Memory B cell (primary cell): ENCODE results near the gene COPS8.

ENCODE experiments used
- ATAC-seq: fragments of 150-1000 bp; cut with Tn5 transposase; 2 replicates; pipeline ENCODE4 v1.10.0; 2021; ENCODE audit warnings: low read depth, mild to moderate bottlenecking, moderate library complexity
- DNase-seq, 2 donors: peaks; one replicate each; pipeline ENCODE4 v3.0.0; 2022; ENCODE audit warnings: low spot score in 2 of 2
- H3K27ac Mint-ChIP-seq: one replicate; pipeline ENCODE4 v1.8.0; 2022; ENCODE audit warnings: mild to moderate bottlenecking, moderate library complexity, mixed read lengths
- H3K27me3 Mint-ChIP-seq: one replicate; pipeline ENCODE4 v1.8.0; 2022; ENCODE audit warnings: mixed read lengths
- H3K36me3 Mint-ChIP-seq: one replicate; pipeline ENCODE4 v1.8.0; 2022; ENCODE audit warnings: mild to moderate bottlenecking, mixed read lengths
- H3K4me1 Mint-ChIP-seq: one replicate; pipeline ENCODE4 v1.8.0; 2022; ENCODE audit warnings: mixed read lengths
- H3K4me3 Mint-ChIP-seq: one replicate; pipeline ENCODE4 v1.8.0; 2022; ENCODE audit warnings: mild to moderate bottlenecking, moderate library complexity, mixed read lengths
- H3K9me3 Mint-ChIP-seq: one replicate; pipeline ENCODE4 v1.8.0; 2022; ENCODE audit warnings: mixed read lengths

COPS8 gene

DNA sequence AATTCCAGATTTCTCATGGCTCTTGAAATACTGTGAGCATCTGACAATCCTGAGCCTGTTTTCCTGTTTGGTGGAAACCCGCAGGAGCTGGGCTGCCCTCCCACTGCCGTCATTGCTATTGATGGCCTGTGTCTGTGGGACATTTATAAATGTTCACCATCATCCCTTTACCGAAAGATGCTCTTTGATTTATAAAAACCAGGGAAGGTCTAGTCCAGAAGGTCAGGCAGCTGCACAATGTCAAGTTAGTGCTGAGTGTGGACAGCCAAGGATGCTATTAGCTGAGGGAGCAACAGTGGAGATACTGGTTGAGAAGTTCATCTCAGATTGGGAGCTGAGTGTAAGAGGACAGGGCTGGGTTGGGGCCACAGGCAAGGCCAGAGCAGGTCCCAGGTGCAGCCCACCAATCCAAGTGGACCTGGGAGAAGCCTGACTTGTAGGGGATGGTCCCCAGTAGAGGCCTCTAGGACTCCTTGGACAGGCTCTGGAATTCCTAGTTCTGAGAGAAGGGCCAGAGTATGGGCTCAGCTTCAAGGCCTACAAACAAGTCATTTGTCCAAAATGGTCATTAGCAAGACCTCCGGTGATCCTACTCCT lies 55.1 kb downstream of the COPS8 start:
- no peak overlapping the region for H3K27ac Mint-ChIP-seq
- DNase-seq (no peak), ATAC-seq (no peak)
- peaks cover 6% of the 10 kb centered on the region for H3K36me3 Mint-ChIP-seq
- H3K4me3 Mint-ChIP-seq, result no peak overlapping the region
- peaks cover 6% of the 10 kb centered on the region for H3K9me3 Mint-ChIP-seq
- H3K27me3 Mint-ChIP-seq, result peaks cover 5% of the 10 kb centered on the region
- H3K4me1 Mint-ChIP-seq, result no peaks in the 10 kb centered on the region

DNA sequence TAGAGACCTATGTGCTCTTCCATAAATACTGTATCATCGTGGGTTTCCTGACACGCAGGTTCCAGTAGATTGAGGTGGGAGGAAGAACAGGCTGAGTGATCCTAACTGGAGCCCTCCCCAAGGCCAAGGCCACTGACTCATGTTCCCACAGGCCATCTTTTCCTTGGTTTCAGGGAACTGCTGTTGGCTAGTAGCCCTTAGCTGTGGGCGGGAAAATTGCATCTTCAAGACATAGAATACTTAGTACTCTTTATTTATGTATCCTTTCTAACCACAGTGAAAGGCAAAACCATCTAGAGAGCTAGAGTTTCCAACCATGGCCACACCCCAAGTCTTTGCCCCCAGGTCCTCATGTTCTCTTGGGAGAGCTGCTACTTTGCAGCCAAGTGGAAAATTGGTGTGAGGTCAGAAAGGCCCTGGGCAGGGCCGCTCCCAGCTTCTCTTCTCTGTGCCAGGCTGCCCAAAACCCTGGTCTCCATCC lies 55.9 kb downstream of the COPS8 start:
- H3K27me3 Mint-ChIP-seq, result peaks cover 5% of the 10 kb centered on the region
- H3K27ac Mint-ChIP-seq, result no peak overlapping the region
- peaks cover 8% of the 10 kb centered on the region for H3K9me3 Mint-ChIP-seq
- DNase-seq, result no peak
- no peak overlapping the region for H3K4me3 Mint-ChIP-seq
- H3K4me1 Mint-ChIP-seq, result no peaks in the 10 kb centered on the region
- H3K36me3 Mint-ChIP-seq, result peaks cover 6% of the 10 kb centered on the region
- ATAC-seq, result no peak

DNA sequence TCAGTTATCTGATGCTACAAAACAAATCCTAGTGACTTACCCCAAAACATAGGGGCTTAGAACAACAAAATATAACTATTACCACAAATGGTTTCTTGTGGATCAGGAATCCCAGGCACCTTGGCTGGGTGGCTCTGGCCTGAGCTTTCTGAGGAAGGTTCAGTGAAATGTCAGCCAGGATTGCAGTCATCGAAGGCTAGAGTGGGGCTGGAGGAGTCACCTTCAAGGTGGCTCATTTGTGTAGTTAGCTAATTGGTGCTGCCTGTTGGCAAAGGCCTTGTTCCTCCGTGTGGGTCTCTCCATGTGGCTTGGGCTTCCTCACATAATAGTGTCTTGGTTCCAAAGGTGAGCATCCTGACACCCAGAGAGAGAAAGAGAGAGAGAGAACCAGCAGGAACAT lies 57.4 kb downstream of the COPS8 start:
- DNase-seq (no peak), ATAC-seq (no peak)
- H3K27ac Mint-ChIP-seq, result no peak overlapping the region
- H3K36me3 Mint-ChIP-seq, result peaks cover 6% of the 10 kb centered on the region
- no peak overlapping the region for H3K4me3 Mint-ChIP-seq
- no peaks in the 10 kb centered on the region for H3K4me1 Mint-ChIP-seq
- H3K9me3 Mint-ChIP-seq, result peaks cover 12% of the 10 kb centered on the region
- peaks cover 5% of the 10 kb centered on the region for H3K27me3 Mint-ChIP-seq

DNA sequence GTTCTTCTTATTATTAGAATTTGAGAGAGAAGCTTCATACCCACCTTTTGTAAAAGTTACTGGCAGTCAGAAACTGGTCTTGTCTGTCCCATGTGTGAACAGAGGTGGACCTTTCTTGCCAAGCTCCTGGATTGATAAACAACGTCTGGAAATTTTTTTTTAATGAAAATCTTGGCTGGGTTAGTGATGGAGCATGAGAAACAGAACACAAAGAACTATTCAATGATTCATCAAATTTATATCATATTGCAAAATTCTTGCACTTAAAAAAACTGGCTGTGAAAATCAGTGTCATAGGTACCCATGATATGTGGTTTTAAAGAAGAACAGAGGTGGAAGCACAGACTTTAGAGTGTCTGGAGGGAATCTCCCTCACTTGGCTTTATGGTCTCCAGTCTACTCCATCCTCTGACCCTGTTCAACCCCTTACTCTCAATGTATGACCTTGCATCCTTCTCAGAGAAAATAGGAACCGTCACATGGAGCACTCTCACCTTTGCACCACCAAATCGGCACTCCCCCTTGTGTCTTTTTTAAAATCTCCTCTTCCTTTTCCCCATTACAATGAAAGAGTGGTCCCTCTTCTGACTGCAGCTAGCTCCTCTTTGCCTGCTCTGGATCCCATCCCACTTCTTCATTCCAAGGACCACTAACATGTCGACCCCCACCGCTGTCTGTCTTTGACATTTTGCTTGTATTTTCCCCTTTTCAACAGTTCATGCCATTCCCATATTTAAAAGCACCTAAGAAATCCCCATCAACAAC lies 58.2 kb downstream of the COPS8 start:
- Mint-ChIP-seq H3K4me3 (no peak overlapping the region), H3K27ac (no peak overlapping the region)
- ATAC-seq, result no peak

DNA sequence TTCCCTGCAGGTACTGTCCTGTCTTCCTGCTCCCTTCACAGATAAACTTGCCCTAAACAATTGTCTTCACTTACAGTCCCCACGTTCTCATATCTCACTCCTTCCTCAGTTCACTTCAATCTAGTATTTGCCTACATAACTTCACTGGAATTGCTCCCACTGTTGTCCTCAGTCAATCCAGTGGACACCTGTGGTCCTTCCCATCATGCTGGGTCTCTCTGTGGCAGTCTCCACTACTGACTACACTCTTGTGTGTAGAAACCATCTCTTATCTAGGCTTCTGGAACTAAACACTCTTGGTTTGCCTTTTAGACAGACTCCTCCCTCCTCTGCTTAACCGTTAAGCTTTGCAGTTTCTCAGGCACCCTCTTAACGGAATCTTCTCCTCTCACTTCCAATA lies 58.8 kb downstream of the COPS8 start:
- DNase-seq (no peak), ATAC-seq (no peak)
- peaks cover 13% of the 10 kb centered on the region for H3K9me3 Mint-ChIP-seq
- peaks cover 5% of the 10 kb centered on the region for H3K27me3 Mint-ChIP-seq
- H3K36me3 Mint-ChIP-seq, result peaks cover 6% of the 10 kb centered on the region
- no peaks in the 10 kb centered on the region for H3K4me1 Mint-ChIP-seq
- no peak overlapping the region for H3K4me3 Mint-ChIP-seq
- H3K27ac Mint-ChIP-seq, result no peak overlapping the region

More for the DNA sequence above, 58.2 kb downstream of the COPS8 start:
- H3K4me1 Mint-ChIP-seq, result no peaks in the 10 kb centered on the region
- peaks cover 6% of the 10 kb centered on the region for H3K36me3 Mint-ChIP-seq
- H3K27me3 Mint-ChIP-seq, result peaks cover 5% of the 10 kb centered on the region
- no peak for DNase-seq
- H3K9me3 Mint-ChIP-seq, result peaks cover 13% of the 10 kb centered on the region

DNA sequence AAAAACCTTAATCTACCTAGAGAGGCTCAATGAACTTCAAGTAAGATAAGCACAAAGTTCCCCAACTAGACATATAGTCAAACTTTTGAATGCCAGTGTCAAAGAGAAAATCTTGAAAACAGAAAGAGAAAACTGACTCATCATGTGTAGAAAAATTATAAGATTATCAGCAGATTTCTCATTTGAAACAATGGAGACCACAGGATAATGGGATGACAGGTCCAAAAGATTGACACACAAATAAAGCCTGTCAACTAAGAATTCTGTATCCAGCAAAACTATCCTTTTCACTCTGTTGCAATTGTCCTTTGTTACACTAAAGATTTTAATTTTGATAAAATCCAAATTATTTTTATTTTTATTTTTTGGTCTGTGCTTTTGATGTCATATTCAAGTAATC lies 61.6 kb downstream of the COPS8 start:
- no peak for ATAC-seq
- no peaks in the 10 kb centered on the region for H3K4me1 Mint-ChIP-seq
- H3K36me3 Mint-ChIP-seq, result peaks cover 6% of the 10 kb centered on the region
- no peak for DNase-seq
- H3K27me3 Mint-ChIP-seq, result peaks cover 5% of the 10 kb centered on the region
- no peak overlapping the region for H3K27ac Mint-ChIP-seq
- peaks cover 13% of the 10 kb centered on the region for H3K9me3 Mint-ChIP-seq
- no peak overlapping the region for H3K4me3 Mint-ChIP-seq

DNA sequence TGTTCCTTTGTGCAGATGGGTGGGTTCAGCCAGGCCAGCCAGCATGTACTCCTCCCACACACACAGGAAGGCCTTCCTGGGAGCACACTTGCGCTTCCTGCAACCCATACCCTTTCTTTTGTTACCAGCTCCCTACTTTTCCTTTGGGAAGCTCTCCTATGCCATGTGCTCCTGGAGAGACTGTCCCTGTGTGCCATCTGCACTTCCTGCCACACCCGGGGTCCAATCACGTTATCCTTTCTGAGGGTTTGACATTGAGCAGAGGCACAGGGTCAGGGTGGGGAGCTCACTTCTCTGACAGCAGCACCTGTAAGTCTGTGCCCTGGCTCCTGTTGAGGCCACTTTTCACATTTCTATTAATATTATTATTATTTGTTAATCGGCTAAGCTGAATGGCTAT lies 62.9 kb downstream of the COPS8 start:
- DNase-seq (no peak), ATAC-seq (no peak)
- Mint-ChIP-seq H3K27ac (no peak overlapping the region), H3K27me3 (peaks cover 5% of the 10 kb centered on the region), H3K4me3 (no peak overlapping the region), H3K4me1 (no peaks in the 10 kb centered on the region), H3K36me3 (peaks cover 6% of the 10 kb centered on the region), H3K9me3 (peaks cover 13% of the 10 kb centered on the region)

DNA sequence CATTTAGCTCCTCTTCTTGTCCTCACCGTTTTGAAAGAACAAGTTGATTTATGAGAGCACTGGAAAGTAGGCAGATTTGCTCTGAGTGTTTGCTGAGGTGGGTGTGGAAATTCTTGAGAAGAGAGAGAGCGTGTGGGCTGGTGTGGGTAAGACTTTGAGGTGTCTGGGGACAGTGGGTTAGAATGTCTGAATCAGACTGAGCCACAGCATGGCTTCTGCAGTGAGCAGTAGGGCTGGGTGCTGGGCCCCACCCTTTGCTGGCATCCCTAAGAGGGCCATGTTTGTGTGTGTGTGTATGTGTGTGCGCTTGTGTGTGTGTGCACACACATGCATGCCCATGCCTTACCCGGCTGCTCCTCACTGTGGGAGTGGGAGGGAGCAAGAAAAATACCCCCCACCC lies 63.7 kb downstream of the COPS8 start:
- Mint-ChIP-seq H3K27ac (no peak overlapping the region), H3K9me3 (peaks cover 9% of the 10 kb centered on the region), H3K36me3 (peaks cover 2% of the 10 kb centered on the region), H3K4me3 (no peak overlapping the region), H3K27me3 (peaks cover 1% of the 10 kb centered on the region), H3K4me1 (no peaks in the 10 kb centered on the region)
- ATAC-seq (no peak), DNase-seq (no peak)
